ENCODE results near the gene GMDS. TPM values are rescaled to one million over a fixed set of nuclear protein-coding genes. Genes with fewer than 3 reads are reported as not detected.
A peak's percentile ranks its signal among the peaks of the same experiment; 100 is the strongest.

Gene GMDS
- total RNA-seq, 1 donor from 2014 or later, result 65.2 TPM

DNA sequence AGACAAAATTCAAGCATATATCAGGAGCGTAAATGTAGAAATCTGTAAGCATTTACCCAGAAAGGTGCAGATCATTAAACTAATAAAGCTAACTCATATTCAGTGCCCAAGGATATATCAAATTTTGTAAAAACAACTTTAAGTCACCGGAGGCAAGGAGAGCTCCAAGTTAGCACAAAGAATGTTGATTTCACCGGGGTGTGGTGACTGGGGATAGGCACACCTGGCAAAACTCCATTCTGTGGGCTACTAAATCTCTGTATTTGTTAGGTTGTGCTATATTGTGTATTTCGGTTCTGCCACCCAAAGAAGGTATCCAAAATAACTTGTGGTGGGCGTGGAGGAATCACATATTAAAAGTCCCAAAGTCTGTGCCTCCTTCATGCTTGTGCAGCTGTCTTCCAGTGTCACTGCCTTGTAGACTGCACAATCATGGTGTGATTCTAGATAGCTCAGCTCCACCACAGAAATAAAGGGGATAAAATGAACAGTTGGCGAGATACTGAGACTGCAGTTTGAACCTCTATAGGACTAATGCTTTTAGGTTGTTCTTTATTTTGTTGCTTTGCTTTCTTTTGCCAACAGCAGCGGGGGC lies 111.6 kb downstream of the GMDS start:
- DNase-seq (ENCODE audit: low spot score), result no peak

DNA sequence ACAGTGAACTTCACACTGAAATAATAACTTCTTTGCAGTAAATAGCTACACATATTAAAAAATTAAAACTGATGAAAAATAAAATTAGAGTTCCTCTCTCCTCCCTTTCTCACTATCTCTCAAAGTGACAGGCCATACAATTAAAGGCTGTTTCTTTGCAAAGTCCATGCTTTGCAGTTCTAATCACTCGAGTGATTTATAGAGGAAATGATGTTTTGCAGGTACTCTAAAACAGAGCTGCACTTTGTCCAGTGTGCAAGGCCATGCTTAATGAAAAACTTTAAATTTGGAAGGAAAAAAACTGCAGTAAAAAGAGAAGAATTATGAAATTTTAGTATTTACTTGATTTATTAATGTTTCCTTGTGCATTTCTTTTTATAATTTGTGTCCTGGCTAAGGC lies 112.5 kb downstream of the GMDS start:
- DNase-seq (ENCODE audit: low spot score), result no peak

DNA sequence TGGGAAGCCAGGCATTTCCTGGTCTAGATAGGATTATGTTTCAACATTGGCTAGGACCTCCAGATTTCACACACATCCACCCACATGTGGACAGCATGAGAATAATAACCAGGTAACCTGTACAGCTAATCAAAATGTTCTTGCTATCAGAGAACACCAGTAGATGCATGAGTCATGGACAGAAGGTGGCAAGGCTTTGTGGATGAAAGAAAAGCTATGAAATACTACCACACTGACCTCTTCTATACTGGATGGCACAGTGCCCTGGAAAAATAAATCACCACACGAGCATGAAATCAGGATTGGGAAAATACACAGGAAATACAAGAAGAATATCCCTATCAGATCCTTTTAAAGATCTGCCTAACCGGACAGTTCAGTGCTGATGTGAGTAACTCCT lies 113.0 kb downstream of the GMDS start:
- no peak for DNase-seq (ENCODE audit: low spot score)

- no peak for DNase-seq (ENCODE audit: low spot score)
Observed at GRCh38 chr6:2129182-2129621, 116.2 kb downstream of the GMDS start.

GRCh38 chr6:2127484-2127911 lies 117.9 kb downstream of the GMDS start:
- DNase-seq (ENCODE audit: low spot score), result peak; percentile 50

- no peak for DNase-seq (ENCODE audit: low spot score)
Observed at GRCh38 chr6:2126351-2126750, 119.1 kb downstream of the GMDS start.

DNA sequence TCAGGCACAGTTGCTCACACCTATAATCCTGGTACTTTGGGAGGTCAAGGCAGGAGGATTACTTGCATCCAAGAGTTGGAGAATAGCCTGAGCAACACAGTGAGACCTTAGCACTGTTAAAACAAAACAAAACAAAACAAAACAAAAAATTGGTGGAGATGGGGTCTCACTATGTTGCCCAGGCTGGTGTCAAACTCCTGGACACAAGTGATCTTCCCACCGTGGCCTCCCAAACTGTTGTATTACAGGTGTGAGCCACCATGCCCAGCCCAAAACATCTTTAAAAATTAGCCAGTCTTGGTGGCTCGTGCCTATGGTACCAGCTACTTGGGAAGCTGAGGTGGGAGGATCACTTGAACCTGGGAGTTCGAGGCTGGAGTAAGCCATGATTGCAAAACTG lies 120.2 kb downstream of the GMDS start:
- no peak for DNase-seq (ENCODE audit: low spot score)

GRCh38 chr6:2124260-2124709 lies 121.1 kb downstream of the GMDS start:
- DNase-seq (ENCODE audit: low spot score), result no peak

GRCh38 chr6:2120912-2121311 lies 124.5 kb downstream of the GMDS start:
- no peak for DNase-seq (ENCODE audit: low spot score)

- DNase-seq (ENCODE audit: low spot score), result no peak
Observed at GRCh38 chr6:2119275-2119674, 126.1 kb downstream of the GMDS start.

DNA sequence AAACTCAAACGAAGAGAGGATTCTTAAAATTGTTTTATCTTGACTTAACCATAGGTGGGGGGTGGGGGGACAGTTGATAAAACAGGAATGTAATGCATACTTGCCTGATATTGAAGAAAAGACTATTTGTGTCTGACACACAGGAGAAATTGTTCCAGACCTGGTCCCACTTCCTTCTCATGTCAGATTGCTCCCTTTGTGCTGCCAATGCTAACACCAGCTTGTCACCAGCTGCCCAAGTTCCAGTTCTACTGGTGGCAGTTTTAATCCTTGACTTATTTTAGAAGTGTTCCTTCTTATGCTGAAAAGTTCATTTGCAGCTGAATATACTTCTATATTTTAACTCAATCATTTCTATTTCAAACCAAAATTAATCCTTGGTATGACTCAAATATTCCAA lies 127.3 kb downstream of the GMDS start:
- no peak for DNase-seq (ENCODE audit: low spot score)

DNA sequence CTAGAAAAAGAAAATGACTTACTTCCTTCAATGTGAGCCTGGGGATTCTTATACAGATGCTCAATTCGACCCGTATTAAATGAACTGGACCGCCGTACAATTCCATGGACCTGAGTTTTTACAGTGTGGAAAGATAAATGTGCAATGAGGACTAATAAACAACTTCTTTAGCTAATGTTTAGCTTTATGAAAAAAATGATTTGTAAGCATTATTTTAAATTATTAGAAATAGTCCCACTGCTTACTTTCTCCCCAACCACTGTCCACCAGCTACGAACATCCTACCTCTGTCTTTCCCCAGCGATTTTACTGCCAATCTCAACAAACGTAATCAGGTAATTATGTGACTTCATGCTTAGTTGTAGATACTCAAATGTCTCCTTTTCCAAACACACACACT lies 128.0 kb downstream of the GMDS start:
- DNase-seq (ENCODE audit: low spot score), result no peak

DNA sequence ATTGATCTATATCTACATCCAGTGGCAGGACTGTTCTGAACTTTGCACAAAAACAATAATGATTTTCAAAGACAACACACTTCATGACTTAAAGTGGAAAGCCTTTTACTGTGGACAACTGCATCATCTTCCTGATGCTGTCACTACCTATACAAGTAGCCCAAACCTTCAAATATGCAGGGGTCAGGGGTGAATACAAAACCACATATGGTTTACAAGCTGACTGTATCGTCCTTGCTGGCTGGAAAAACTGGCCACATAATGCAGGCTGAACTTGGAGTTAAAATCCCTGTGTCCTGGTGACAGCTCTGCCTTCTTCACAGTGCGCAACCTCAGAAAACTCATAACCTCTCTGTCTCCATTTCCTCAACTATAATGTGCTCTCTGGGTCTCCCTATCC lies 128.9 kb downstream of the GMDS start:
- no peak for DNase-seq (ENCODE audit: low spot score)

- no peak for DNase-seq (ENCODE audit: low spot score)
Observed at GRCh38 chr6:2114100-2114499, 131.3 kb downstream of the GMDS start.

- no peak for DNase-seq (ENCODE audit: low spot score)
Observed at GRCh38 chr6:2111162-2111677, 134.2 kb downstream of the GMDS start.

- no peak for DNase-seq (ENCODE audit: low spot score)
Observed at GRCh38 chr6:2110504-2110903, 134.9 kb downstream of the GMDS start.

- no peak for DNase-seq (ENCODE audit: low spot score)
Observed at GRCh38 chr6:2109796-2110195, 135.6 kb downstream of the GMDS start.

DNA sequence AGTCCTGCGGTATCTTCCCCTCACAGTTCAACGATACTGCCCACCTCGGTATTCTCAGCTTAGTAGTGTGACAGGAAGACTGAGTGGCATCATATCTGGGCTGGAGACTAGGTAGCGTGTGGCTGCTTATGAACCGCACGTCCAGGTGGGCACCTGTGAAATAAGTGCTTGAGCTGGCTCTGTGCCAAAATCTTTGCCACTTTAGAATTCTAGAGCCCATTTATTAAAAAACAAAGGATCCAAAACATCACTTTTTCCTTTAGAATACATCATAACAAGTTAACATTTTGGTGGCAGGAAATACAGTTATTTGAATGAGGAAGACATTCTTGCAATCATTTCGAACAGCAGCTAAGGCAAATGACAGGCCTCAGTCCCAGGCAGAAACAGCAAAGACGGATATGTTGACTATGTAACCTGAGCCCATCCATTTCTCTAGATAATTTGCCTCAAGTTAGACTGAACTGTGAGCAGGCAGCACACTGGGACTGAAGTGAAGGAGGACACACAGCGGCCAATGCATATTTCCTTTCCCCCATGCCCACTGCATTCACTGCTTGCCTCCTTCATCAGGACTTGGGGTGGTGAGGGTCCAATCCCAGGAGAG lies 136.6 kb downstream of the GMDS start:
- DNase-seq (ENCODE audit: low spot score), result no peak

- DNase-seq (ENCODE audit: low spot score), result no peak
Observed at GRCh38 chr6:2104524-2104880, 140.9 kb downstream of the GMDS start.

DNA sequence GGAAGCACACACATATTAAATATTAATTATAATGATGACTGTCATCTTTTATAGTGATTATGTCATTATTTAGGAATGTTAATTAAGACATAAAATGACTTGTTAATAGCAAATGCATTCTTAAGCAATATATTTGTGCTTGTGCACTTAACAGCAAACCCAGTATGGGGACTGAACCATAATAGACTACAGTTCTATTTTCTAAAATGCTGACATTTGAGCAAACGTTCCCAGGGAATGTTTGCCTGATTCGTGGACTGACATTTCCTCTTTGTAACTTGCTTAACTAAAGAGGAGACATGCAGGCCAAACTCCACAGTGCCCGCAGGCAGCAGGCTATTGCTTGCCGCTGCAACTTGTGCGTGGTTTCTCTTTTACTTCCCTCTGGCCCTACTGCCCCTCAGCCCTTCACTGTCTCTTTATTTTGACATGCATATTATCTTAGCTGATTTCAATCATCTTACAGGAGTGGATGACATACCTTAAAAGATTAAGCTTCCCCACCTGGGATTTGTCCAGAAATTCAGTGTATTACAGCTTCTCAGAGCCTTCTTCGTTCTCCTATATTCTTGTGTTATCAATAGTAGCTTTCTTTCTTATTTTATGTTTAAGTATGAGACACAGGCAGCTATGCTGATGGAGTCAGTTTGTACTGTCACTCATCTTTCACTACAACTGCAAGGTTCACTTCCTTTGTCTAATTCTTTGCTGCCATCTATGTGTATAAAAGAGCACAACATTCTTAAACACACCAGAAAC lies 141.5 kb downstream of the GMDS start:
- DNase-seq (ENCODE audit: low spot score), result no peak

DNA sequence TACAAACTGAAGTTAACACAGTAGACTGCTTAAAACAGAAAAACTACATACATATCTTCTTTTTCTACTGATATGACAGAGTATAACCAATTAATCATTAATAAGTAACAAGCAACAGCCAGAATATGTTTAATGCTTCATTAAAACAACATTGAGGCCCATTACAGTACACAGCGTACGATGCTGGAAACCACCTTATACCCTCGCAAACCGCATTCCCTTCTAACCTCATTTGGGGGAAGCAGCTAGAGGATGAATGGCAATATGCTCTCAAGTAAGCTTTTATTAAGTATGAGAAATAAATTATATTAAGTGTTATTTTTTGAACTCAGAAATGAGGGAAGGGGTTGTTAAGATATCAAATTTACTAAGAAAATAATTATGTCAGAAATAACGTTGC lies 142.4 kb downstream of the GMDS start:
- no peak for DNase-seq (ENCODE audit: low spot score)

- no peak for DNase-seq (ENCODE audit: low spot score)
Observed at GRCh38 chr6:2102316-2102883, 143.0 kb downstream of the GMDS start.

DNA sequence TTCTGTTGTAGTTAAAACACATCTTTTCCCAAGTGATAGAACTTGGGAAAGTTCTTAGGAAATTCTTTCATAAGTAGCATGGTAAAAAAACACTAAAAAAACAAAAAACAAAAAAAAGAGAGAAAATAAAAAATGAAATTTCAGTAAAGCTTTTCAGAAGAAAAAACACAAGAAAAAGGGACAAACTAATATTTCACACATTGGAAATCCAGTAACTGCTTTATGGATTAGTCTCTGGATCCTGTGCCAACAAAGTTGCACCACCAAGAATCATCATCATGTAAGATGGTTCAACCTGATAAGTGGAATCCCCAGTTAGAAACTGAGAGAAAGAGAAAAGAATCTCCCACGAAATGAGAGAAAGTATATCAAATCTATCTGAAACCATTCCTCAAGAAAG lies 144.2 kb downstream of the GMDS start:
- DNase-seq (ENCODE audit: low spot score), result no peak
